Mesothelial cell of epicardium (in vitro differentiated cells): ENCODE results near the gene ALG1. TPM values are rescaled to one million over a fixed set of nuclear protein-coding genes. Genes with fewer than 3 reads are reported as not detected.
A peak's percentile ranks its signal among the peaks of the same experiment; 100 is the strongest.

Source experiments
- DNase-seq, 2 experiments: peaks; one replicate each; pipeline ENCODE4 v3.0.0; 2021; ENCODE audit warnings: low spot score in 2 of 2; ENCODE audit not compliant: unreplicated experiment in 2 of 2
- H3K27ac Mint-ChIP-seq: 2 replicates; pipeline ENCODE4 v1.8.0; 2021; ENCODE audit warnings: mixed read lengths
- H3K27me3 Mint-ChIP-seq: 2 replicates; pipeline ENCODE4 v1.8.0; 2021; ENCODE audit warnings: low read depth, mixed read lengths
- H3K36me3 Mint-ChIP-seq: 2 replicates; pipeline ENCODE4 v1.8.0; 2021; ENCODE audit warnings: mixed read lengths
- H3K4me1 Mint-ChIP-seq: 2 replicates; pipeline ENCODE4 v1.8.0; 2021; ENCODE audit warnings: mixed read lengths
- H3K4me3 Mint-ChIP-seq: 2 replicates; pipeline ENCODE4 v1.8.0; 2021; ENCODE audit warnings: mild to moderate bottlenecking, moderate library complexity, mixed read lengths
- H3K9me3 Mint-ChIP-seq: 2 replicates; pipeline ENCODE4 v1.8.0; 2021; ENCODE audit warnings: mixed read lengths
- CTCF ChIP-seq: fragments of 200-600 bp; sonication (generic); IDR thresholded peaks from one replicate; pipeline ENCODE4 v1.5.0; 2021; ENCODE audit warnings: antibody characterized with exemption; ENCODE audit not compliant: unreplicated experiment
- total RNA-seq: library from RNA; stranded (reverse); gene quantifications from 3 replicates; pipeline ENCODE4 v1.2.1, GENCODE V29; 2021

ALG1 gene
- total RNA-seq, 1 donor from 2014 or later: 21.3 TPM

- Mint-ChIP-seq H3K27me3 (no peaks in the 10 kb centered on the region), H3K9me3 (no peaks in the 10 kb centered on the region)
- TF ChIP-seq CTCF: no peak
Measured at GRCh38 chr16:5027086-5027485, 44.6 kb upstream of the ALG1 start.

GRCh38 chr16:5027575-5028235 lies 43.9 kb upstream of the ALG1 start:
- Mint-ChIP-seq H3K9me3 (no peaks in the 10 kb centered on the region), H3K27me3 (no peaks in the 10 kb centered on the region), H3K36me3 (no peaks in the 10 kb centered on the region), H3K4me3 (no peak overlapping the region), H3K27ac (no peak overlapping the region), H3K4me1 (peaks cover 4% of the 10 kb centered on the region)
- TF ChIP-seq CTCF: no peak
- DNase-seq: no peak

More at GRCh38 chr16:5027086-5027485, 44.6 kb upstream of the ALG1 start:
- H3K36me3 Mint-ChIP-seq: no peaks in the 10 kb centered on the region
- no peak overlapping the region for H3K4me3 Mint-ChIP-seq
- DNase-seq: no peak
- no peak overlapping the region for H3K27ac Mint-ChIP-seq
- peaks cover 2% of the 10 kb centered on the region for H3K4me1 Mint-ChIP-seq

GRCh38 chr16:5028950-5029475 lies 42.6 kb upstream of the ALG1 start:
- H3K27me3 Mint-ChIP-seq: no peaks in the 10 kb centered on the region
- DNase-seq: no peak
- no peak overlapping the region for H3K4me3 Mint-ChIP-seq
- no peaks in the 10 kb centered on the region for H3K9me3 Mint-ChIP-seq
- no peaks in the 10 kb centered on the region for H3K36me3 Mint-ChIP-seq
- no peak for TF ChIP-seq CTCF
- H3K27ac Mint-ChIP-seq: no peak overlapping the region
- H3K4me1 Mint-ChIP-seq: peaks cover 9% of the 10 kb centered on the region

DNA sequence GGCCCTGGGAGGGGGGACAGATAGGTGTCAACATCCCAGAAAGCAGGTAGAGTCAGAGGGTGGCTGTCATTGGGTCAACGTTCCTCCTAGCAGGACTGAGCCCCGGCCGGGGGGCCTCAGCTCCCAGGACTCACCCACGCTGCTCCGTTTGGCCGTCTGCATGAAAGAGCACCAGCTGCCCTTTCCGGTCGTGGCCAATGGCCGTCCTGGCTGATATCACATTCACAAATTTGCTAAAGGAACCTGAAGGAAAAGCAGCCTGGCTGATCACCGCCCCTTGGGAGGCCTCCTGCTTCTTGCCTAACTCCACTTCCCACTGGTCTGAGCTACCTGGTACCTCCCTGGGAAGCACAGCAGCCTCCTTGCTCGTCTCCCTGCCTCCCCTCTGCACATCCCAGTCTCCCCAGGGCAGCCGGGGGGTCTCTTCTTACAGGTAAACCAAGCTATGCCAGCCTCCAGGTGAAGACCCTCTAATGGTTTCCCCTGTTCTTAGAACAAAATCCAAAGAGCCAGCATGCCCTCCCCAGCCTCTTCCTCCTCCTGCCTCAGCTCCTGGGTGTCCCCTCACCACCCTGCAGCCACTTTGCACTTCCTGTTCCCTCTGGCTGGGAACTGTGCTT lies 41.3 kb upstream of the ALG1 start:
- Mint-ChIP-seq H3K4me3 (no peak overlapping the region), H3K36me3 (no peaks in the 10 kb centered on the region), H3K9me3 (no peaks in the 10 kb centered on the region), H3K27ac (no peak overlapping the region), H3K27me3 (no peaks in the 10 kb centered on the region), H3K4me1 (peaks cover 13% of the 10 kb centered on the region)
- no peak for DNase-seq
- TF ChIP-seq CTCF: no peak

GRCh38 chr16:5031601-5032000 lies 40.0 kb upstream of the ALG1 start:
- Mint-ChIP-seq H3K9me3 (no peaks in the 10 kb centered on the region), H3K36me3 (no peaks in the 10 kb centered on the region), H3K4me1 (peaks cover 13% of the 10 kb centered on the region), H3K27ac (no peak overlapping the region), H3K27me3 (peaks cover under 1% of the 10 kb centered on the region), H3K4me3 (peak overlapping the region; percentile 57)
- no peak for DNase-seq
- TF ChIP-seq CTCF: no peak
